Renal cortex interstitium (tissue), 15 donors: ENCODE results near the gene SNAPC2. TPM values are rescaled to one million over a fixed set of nuclear protein-coding genes. Genes with fewer than 3 reads are reported as not detected.
A peak's percentile ranks its signal among the peaks of the same experiment; 100 is the strongest.

Experiments used
- DNase-seq, 11 donors: peaks; one replicate each; pipeline ENCODE4 v3.0.0-alpha.2; 2013; ENCODE audit warnings: low read depth in 9 of 11, low spot score in 4 of 11; ENCODE audit errors: extremely low read depth in 1 of 11
- long read RNA-seq, 16 experiments: transcript quantifications; one replicate each; lab custom pipeline, GENCODE V29; 2026
- polyA plus RNA-seq, 3 donors: library from polyadenylated mRNA; unstranded; fragments of 120-200 nt; gene quantifications; one replicate each; pipeline ENCODE4 v1.2.1, GENCODE V29; 2013; ENCODE audit not compliant: insufficient read length in 3 of 3

Gene SNAPC2
- polyA plus RNA-seq: 10 to 100 TPM; 12.9 to 19.0 (median 18.8) TPM
- long read RNA-seq, donor 1, transcript SNAPC2-201 (5 exons, 1,542 nt): major isoform, 6 of 8 reads
- long read RNA-seq, donor 1, partial matches to known transcripts: 0 of 8 reads
- long read RNA-seq, donor 1, other reads (novel, unspliced or antisense): 0 of 8 reads
- long read RNA-seq, donor 2, transcript SNAPC2-201 (5 exons, 1,542 nt): major isoform, 6 of 17 reads
- long read RNA-seq, donor 2, partial matches to known transcripts: 8 of 17 reads
- long read RNA-seq, donor 2, other reads (novel, unspliced or antisense): 0 of 17 reads
- long read RNA-seq, donor 3, transcript SNAPC2-201 (5 exons, 1,542 nt): major isoform, 9 of 16 reads
- long read RNA-seq, donor 3, partial matches to known transcripts: 0 of 16 reads
- long read RNA-seq, donor 3, other reads (novel, unspliced or antisense): 0 of 16 reads
- long read RNA-seq, donor 4, transcript SNAPC2-201 (5 exons, 1,542 nt): major isoform, 11 of 11 reads
- long read RNA-seq, donor 4, partial matches to known transcripts: 0 of 11 reads
- long read RNA-seq, donor 4, other reads (novel, unspliced or antisense): 0 of 11 reads
- long read RNA-seq, donor 5: 0 reads
- long read RNA-seq, donor 6, transcript SNAPC2-201 (5 exons, 1,542 nt): major isoform, 8 of 25 reads
- long read RNA-seq, donor 6, partial matches to known transcripts: 14 of 25 reads
- long read RNA-seq, donor 6, other reads (novel, unspliced or antisense): 0 of 25 reads
- long read RNA-seq, donor 7, transcript SNAPC2-201 (5 exons, 1,542 nt): major isoform, 6 of 8 reads
- long read RNA-seq, donor 7, partial matches to known transcripts: 0 of 8 reads
- long read RNA-seq, donor 7, other reads (novel, unspliced or antisense): 0 of 8 reads
- long read RNA-seq, donor 8: 0 reads
- long read RNA-seq, donor 9, transcript SNAPC2-201 (5 exons, 1,542 nt): major isoform, 11 of 13 reads
- long read RNA-seq, donor 9, partial matches to known transcripts: 0 of 13 reads
- long read RNA-seq, donor 9, other reads (novel, unspliced or antisense): 0 of 13 reads
- long read RNA-seq, donor 10, partial matches to known transcripts: 0 of 5 reads
- long read RNA-seq, donor 10, other reads (novel, unspliced or antisense): 0 of 5 reads
- long read RNA-seq, donor 11, transcript SNAPC2-201 (5 exons, 1,542 nt): major isoform, 8 of 9 reads
- long read RNA-seq, donor 11, partial matches to known transcripts: 0 of 9 reads
- long read RNA-seq, donor 11, other reads (novel, unspliced or antisense): 0 of 9 reads
- long read RNA-seq, donor 12, partial matches to known transcripts: 0 of 4 reads
- long read RNA-seq, donor 12, other reads (novel, unspliced or antisense): 0 of 4 reads
- long read RNA-seq, donor 13: 0 reads
- long read RNA-seq, donor 14, transcript SNAPC2-201 (5 exons, 1,542 nt): major isoform, 7 of 8 reads
- long read RNA-seq, donor 14, partial matches to known transcripts: 0 of 8 reads
- long read RNA-seq, donor 14, other reads (novel, unspliced or antisense): 0 of 8 reads
- long read RNA-seq, donor 15, partial matches to known transcripts: 0 of 1 reads
- long read RNA-seq, donor 15, other reads (novel, unspliced or antisense): 0 of 1 reads
- long read RNA-seq, donor 16, transcript SNAPC2-201 (5 exons, 1,542 nt): major isoform, 24 of 36 reads
- long read RNA-seq, donor 16, partial matches to known transcripts: 9 of 36 reads
- long read RNA-seq, donor 16, other reads (novel, unspliced or antisense): 0 of 36 reads

GRCh38 chr19:7919610-7920518 lies at the start of gene SNAPC2:
Gene SNAPC2 (plus strand): TSS chr19:7920338. CDS start chr19:7920367, 29 bp downstream.
- DNase-seq: peak; percentile 77 to 93 (median 90)

- DNase-seq: no peak
Observed at GRCh38 chr19:7870571-7871436, 49.3 kb upstream of the SNAPC2 start.

GRCh38 chr19:7871437-7872305 lies 48.5 kb upstream of the SNAPC2 start:
- peak in 5 of 11 donors; percentile 48 to 83 (median 72) for DNase-seq

GRCh38 chr19:7872306-7873204 lies 47.6 kb upstream of the SNAPC2 start:
- no peak for DNase-seq

- no peak for DNase-seq
Observed at GRCh38 chr19:7873304-7874075, 46.6 kb upstream of the SNAPC2 start.

- DNase-seq: peak in 3 of 11 donors; percentile 67 to 69 (median 68)
Observed at GRCh38 chr19:7874076-7874896, 45.9 kb upstream of the SNAPC2 start, which contains the start of gene PRR36. Gene PRR36 (minus strand): TSS chr19:7874390. CDS start chr19:7873689, 701 bp downstream.

GRCh38 chr19:7874897-7875273 lies 45.3 kb upstream of the SNAPC2 start:
- no peak for DNase-seq

- DNase-seq: no peak
Observed at GRCh38 chr19:7877249-7877836, 42.8 kb upstream of the SNAPC2 start.

GRCh38 chr19:7879111-7879807 lies 40.9 kb upstream of the SNAPC2 start:
- DNase-seq: no peak

- DNase-seq: no peak
Observed at GRCh38 chr19:7879836-7880235, 40.3 kb upstream of the SNAPC2 start.

- DNase-seq: no peak
Observed at GRCh38 chr19:7881910-7882309, 38.2 kb upstream of the SNAPC2 start.

GRCh38 chr19:7883105-7883504 lies 37.0 kb upstream of the SNAPC2 start:
- no peak for DNase-seq
